Sigmoid colon (tissue), 3 donors: ENCODE data around the gene CYP46A1.

Experiments used
- CTCF ChIP-seq, 4 experiments: fragments of 450-650 bp in 3 of 4; fragments of 200-600 bp in 1 of 4; IDR thresholded peaks; one replicate each; pipeline ENCODE4 v1.5.1; 2016 to 2019; ENCODE audit warnings: antibody characterized with exemption in 4 of 4, mild to moderate bottlenecking in 3 of 4, moderate library complexity in 2 of 4
- POLR2A ChIP-seq, 2 donors: fragments of 450-650 bp; IDR thresholded peaks; one replicate each; pipeline ENCODE4 v1.6.1; 2016; ENCODE audit warnings: antibody characterized with exemption in 2 of 2, mild to moderate bottlenecking in 2 of 2, moderate library complexity in 2 of 2

- TF ChIP-seq POLR2A (IDR thresholded peaks at IDR 0.05) (no peak), CTCF (IDR thresholded peaks at IDR 0.05) (no peak)
These were observed 2.6 kb downstream of the CYP46A1 start for GRCh38 chr14:99686557-99687283.
